ENCODE measurements around the gene PUM2.
"Not testable (repeated sequence)": the region's sequence is repeated elsewhere in the genome, so short reads cannot be mapped to it uniquely, and the experiment has no call there.

Gene PUM2

GRCh38 chr2:20247084-20247483 is 103.6 kb downstream of the PUM2 start:
- Histone ChIP-seq H3K4me1 (ENCODE audit: control insufficient read depth, insufficient read depth, low read length) (peaks cover 3% of the 10 kb centered on the region; the same call in 1 of the 2 replicates), H3K9me3 (ENCODE audit: control insufficient read depth, insufficient read depth, low read length) (no peaks in the 10 kb centered on the region), H3K36me3 (ENCODE audit: control insufficient read depth, insufficient read depth, low read length) (peaks cover 53% of the 10 kb centered on the region), H3K27ac (ENCODE audit: low read depth, low read length) (no peak overlapping the region), H3K27me3 (ENCODE audit: control insufficient read depth, insufficient read depth, low read length) (no peaks in the 10 kb centered on the region), H3K4me3 (ENCODE audit: low read depth, low read length) (no peak overlapping the region), H3K9ac (ENCODE audit: low read depth, low read length) (no peak overlapping the region)

DNA sequence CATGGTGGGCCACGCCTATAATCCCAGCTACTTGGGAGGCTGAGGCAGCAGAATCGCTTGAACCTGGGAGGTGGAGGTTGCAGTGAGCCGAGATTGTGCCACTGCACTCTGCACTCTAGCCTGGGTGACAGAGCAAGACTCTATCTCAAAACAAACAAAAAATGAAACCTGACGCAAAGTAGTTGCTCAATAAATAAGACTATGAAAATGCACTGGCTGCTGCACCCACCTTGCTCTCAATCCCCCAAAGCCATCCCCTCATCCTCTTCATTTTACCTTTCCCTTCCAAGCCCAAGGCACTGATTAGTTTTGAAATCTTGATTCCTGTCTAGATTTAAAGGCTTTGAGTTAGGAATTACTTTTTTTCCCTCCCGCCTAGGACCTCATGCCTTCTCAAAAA is 107.0 kb downstream of the PUM2 start:
- H3K9me3 ChIP-seq (ENCODE audit: control insufficient read depth, insufficient read depth, low read length); H3K9ac ChIP-seq (ENCODE audit: low read depth, low read length); H3K27me3 ChIP-seq (ENCODE audit: control insufficient read depth, insufficient read depth, low read length); H3K27ac ChIP-seq (ENCODE audit: low read depth, low read length); H3K4me3 ChIP-seq (ENCODE audit: low read depth, low read length); H3K4me1 ChIP-seq (ENCODE audit: control insufficient read depth, insufficient read depth, low read length): not testable (repeated sequence)
- H3K36me3 ChIP-seq (ENCODE audit: control insufficient read depth, insufficient read depth, low read length), result peaks cover 18% of the 10 kb centered on the region

DNA sequence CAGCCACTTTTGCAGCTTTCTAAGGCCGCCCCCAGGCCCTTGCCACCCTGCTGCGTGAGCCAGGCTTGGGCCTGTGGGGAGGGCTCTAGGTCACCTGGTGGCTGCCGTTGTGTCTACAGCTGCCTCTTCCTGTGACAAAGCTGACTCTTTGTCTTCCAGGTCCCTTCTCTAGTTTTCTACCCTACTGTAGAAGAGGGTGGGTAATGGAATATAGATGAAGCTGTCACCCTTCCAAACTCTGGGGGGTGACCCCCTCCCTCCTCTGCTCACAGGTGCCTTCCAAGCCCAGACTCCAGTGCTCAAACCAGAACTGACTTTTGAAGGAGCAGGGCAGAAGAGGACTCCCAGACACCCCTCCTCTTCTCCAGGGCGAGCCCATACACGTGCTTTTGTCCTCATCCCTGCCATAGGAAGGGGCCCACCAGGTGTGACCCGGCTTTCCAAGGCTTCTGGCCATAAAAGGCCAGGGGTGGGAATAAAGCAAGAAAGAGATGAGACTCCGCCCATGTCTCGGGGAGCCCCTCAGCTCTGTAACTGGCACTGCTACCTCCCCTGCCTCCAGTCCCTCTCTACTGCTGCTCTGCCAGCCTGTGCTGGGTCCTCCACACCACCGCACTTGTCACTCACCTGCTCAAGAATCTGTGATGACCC is 107.8 kb downstream of the PUM2 start:
- Histone ChIP-seq H3K27ac (ENCODE audit: low read depth, low read length) (peak overlapping the region; percentile 34), H3K36me3 (ENCODE audit: control insufficient read depth, insufficient read depth, low read length) (peaks cover 12% of the 10 kb centered on the region), H3K9ac (ENCODE audit: low read depth, low read length) (no peak overlapping the region), H3K27me3 (ENCODE audit: control insufficient read depth, insufficient read depth, low read length) (no peaks in the 10 kb centered on the region), H3K4me1 (ENCODE audit: control insufficient read depth, insufficient read depth, low read length) (peaks cover 3% of the 10 kb centered on the region; the same call in 1 of the 2 replicates), H3K4me3 (ENCODE audit: low read depth, low read length) (no peak overlapping the region), H3K9me3 (ENCODE audit: control insufficient read depth, insufficient read depth, low read length) (no peaks in the 10 kb centered on the region)

GRCh38 chr2:20241973-20242726 is 108.5 kb downstream of the PUM2 start:
- peaks cover 5% of the 10 kb centered on the region; the same call in 1 of the 2 replicates for H3K36me3 ChIP-seq (ENCODE audit: control insufficient read depth, insufficient read depth, low read length)
- H3K27ac ChIP-seq (ENCODE audit: low read depth, low read length), result no peak overlapping the region
- peaks cover 3% of the 10 kb centered on the region; the same call in 1 of the 2 replicates for H3K4me1 ChIP-seq (ENCODE audit: control insufficient read depth, insufficient read depth, low read length)
- no peak overlapping the region for H3K9ac ChIP-seq (ENCODE audit: low read depth, low read length)
- H3K4me3 ChIP-seq (ENCODE audit: low read depth, low read length), result no peak overlapping the region
- no peaks in the 10 kb centered on the region for H3K9me3 ChIP-seq (ENCODE audit: control insufficient read depth, insufficient read depth, low read length)
- H3K27me3 ChIP-seq (ENCODE audit: control insufficient read depth, insufficient read depth, low read length), result no peaks in the 10 kb centered on the region

GRCh38 chr2:20240291-20240690 is 110.4 kb downstream of the PUM2 start:
- H3K4me3 ChIP-seq (ENCODE audit: low read depth, low read length); H3K9ac ChIP-seq (ENCODE audit: low read depth, low read length); H3K4me1 ChIP-seq (ENCODE audit: control insufficient read depth, insufficient read depth, low read length); H3K27me3 ChIP-seq (ENCODE audit: control insufficient read depth, insufficient read depth, low read length); H3K9me3 ChIP-seq (ENCODE audit: control insufficient read depth, insufficient read depth, low read length); H3K27ac ChIP-seq (ENCODE audit: low read depth, low read length); H3K36me3 ChIP-seq (ENCODE audit: control insufficient read depth, insufficient read depth, low read length): not testable (repeated sequence)

GRCh38 chr2:20236496-20236895 is 114.1 kb downstream of the PUM2 start:
- Histone ChIP-seq H3K27ac (ENCODE audit: low read depth, low read length) (no peak overlapping the region), H3K27me3 (ENCODE audit: control insufficient read depth, insufficient read depth, low read length) (no peaks in the 10 kb centered on the region), H3K9ac (ENCODE audit: low read depth, low read length) (no peak overlapping the region), H3K36me3 (ENCODE audit: control insufficient read depth, insufficient read depth, low read length) (no peaks in the 10 kb centered on the region), H3K9me3 (ENCODE audit: control insufficient read depth, insufficient read depth, low read length) (no peaks in the 10 kb centered on the region), H3K4me3 (ENCODE audit: low read depth, low read length) (no peak overlapping the region), H3K4me1 (ENCODE audit: control insufficient read depth, insufficient read depth, low read length) (peaks cover 8% of the 10 kb centered on the region; the same call in 1 of the 2 replicates)

DNA sequence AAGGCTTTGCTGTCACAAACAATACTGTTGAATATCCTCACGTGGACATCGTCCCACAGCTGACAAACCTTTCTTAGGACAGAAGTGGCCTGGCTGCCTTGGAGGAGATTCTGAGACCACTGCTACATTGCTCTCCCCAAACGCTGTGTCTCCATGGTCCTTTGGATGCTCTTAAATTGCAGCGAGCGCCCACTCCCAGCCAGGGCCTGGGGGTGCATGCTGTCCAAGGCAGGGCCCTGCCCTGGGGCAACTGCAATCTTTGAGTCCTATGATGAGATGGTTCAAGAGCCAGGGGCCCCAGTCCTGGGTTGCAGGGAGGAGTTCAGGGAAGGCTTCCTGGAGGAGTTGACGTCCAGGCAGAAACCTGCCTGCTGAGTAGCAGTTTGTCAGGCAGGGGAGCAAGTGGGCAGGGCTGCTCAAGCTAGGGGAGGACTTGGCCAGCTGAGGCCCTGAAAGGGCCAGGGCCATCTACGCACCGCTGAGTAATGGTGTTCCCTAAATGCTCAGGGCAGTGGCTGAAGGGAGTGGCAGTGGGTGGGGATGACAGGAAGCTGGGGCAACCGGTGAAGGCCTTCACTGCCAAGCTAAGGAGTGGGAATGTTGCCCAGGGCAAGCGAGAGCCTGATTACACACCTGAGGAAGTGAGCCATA is 114.9 kb downstream of the PUM2 start:
- Histone ChIP-seq H3K9ac (ENCODE audit: low read depth, low read length) (no peak overlapping the region), H3K4me3 (ENCODE audit: low read depth, low read length) (no peak overlapping the region)

GRCh38 chr2:20234597-20234996 is 116.0 kb downstream of the PUM2 start:
- not testable (repeated sequence) for H3K4me3 ChIP-seq (ENCODE audit: low read depth, low read length); H3K27ac ChIP-seq (ENCODE audit: low read depth, low read length); H3K27me3 ChIP-seq (ENCODE audit: control insufficient read depth, insufficient read depth, low read length); H3K4me1 ChIP-seq (ENCODE audit: control insufficient read depth, insufficient read depth, low read length); H3K9ac ChIP-seq (ENCODE audit: low read depth, low read length); H3K9me3 ChIP-seq (ENCODE audit: control insufficient read depth, insufficient read depth, low read length); H3K36me3 ChIP-seq (ENCODE audit: control insufficient read depth, insufficient read depth, low read length)

More for the DNA sequence above, 114.9 kb downstream of the PUM2 start:
- no peaks in the 10 kb centered on the region for H3K36me3 ChIP-seq (ENCODE audit: control insufficient read depth, insufficient read depth, low read length)
- H3K27ac ChIP-seq (ENCODE audit: low read depth, low read length), result no peak overlapping the region
- H3K9me3 ChIP-seq (ENCODE audit: control insufficient read depth, insufficient read depth, low read length), result no peaks in the 10 kb centered on the region
- H3K27me3 ChIP-seq (ENCODE audit: control insufficient read depth, insufficient read depth, low read length), result no peaks in the 10 kb centered on the region
- H3K4me1 ChIP-seq (ENCODE audit: control insufficient read depth, insufficient read depth, low read length), result peaks cover 10% of the 10 kb centered on the region; the same call in 1 of the 2 replicates

GRCh38 chr2:20232837-20233207 is 117.8 kb downstream of the PUM2 start:
- Histone ChIP-seq H3K36me3 (ENCODE audit: control insufficient read depth, insufficient read depth, low read length) (no peaks in the 10 kb centered on the region), H3K27me3 (ENCODE audit: control insufficient read depth, insufficient read depth, low read length) (no peaks in the 10 kb centered on the region), H3K4me3 (ENCODE audit: low read depth, low read length) (no peak overlapping the region), H3K9ac (ENCODE audit: low read depth, low read length) (no peak overlapping the region), H3K27ac (ENCODE audit: low read depth, low read length) (no peak overlapping the region), H3K4me1 (ENCODE audit: control insufficient read depth, insufficient read depth, low read length) (peaks cover 10% of the 10 kb centered on the region; the same call in 1 of the 2 replicates), H3K9me3 (ENCODE audit: control insufficient read depth, insufficient read depth, low read length) (no peaks in the 10 kb centered on the region)

DNA sequence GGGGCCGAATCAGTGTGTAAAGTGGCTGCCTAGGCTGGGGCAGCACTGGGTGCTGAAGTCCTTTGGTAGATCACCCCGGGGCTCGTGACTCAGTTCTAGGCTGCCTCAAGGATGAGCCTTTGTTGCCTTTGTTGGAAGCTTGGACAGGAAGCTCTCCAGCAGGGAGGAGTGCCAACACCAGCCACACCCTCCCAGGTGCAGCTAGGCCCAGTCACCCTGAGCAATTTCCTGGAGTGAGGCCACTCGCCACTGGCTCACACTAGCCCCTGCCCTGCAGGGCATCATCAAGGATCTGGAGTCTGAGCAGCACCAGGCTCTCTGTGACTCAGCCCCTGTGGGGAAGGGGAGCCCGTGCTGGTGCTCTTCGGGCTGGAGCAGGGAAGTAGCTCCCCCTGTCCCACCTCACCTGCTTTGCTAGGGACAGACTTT is 119.0 kb downstream of the PUM2 start:
- peaks cover 1% of the 10 kb centered on the region for H3K27me3 ChIP-seq (ENCODE audit: control insufficient read depth, insufficient read depth, low read length)
- H3K9ac ChIP-seq (ENCODE audit: low read depth, low read length), result no peak overlapping the region
- no peaks in the 10 kb centered on the region for H3K36me3 ChIP-seq (ENCODE audit: control insufficient read depth, insufficient read depth, low read length)
- no peak overlapping the region for H3K4me3 ChIP-seq (ENCODE audit: low read depth, low read length)
- peaks cover 10% of the 10 kb centered on the region; the same call in 1 of the 2 replicates for H3K4me1 ChIP-seq (ENCODE audit: control insufficient read depth, insufficient read depth, low read length)
- H3K27ac ChIP-seq (ENCODE audit: low read depth, low read length), result no peak overlapping the region
- H3K9me3 ChIP-seq (ENCODE audit: control insufficient read depth, insufficient read depth, low read length), result no peaks in the 10 kb centered on the region

GRCh38 chr2:20231159-20231558 is 119.5 kb downstream of the PUM2 start:
- no peak overlapping the region for H3K4me3 ChIP-seq (ENCODE audit: low read depth, low read length)

More at GRCh38 chr2:20231159-20231558, 119.5 kb downstream of the PUM2 start:
- peaks cover 10% of the 10 kb centered on the region; the same call in 1 of the 2 replicates for H3K4me1 ChIP-seq (ENCODE audit: control insufficient read depth, insufficient read depth, low read length)
- no peaks in the 10 kb centered on the region for H3K9me3 ChIP-seq (ENCODE audit: control insufficient read depth, insufficient read depth, low read length)
- no peaks in the 10 kb centered on the region for H3K36me3 ChIP-seq (ENCODE audit: control insufficient read depth, insufficient read depth, low read length)
- peaks cover 6% of the 10 kb centered on the region for H3K27me3 ChIP-seq (ENCODE audit: control insufficient read depth, insufficient read depth, low read length)
- H3K27ac ChIP-seq (ENCODE audit: low read depth, low read length), result no peak overlapping the region
- no peak overlapping the region for H3K9ac ChIP-seq (ENCODE audit: low read depth, low read length)

Data from HUES48 (cell line).